IPS DF 4.7 (cell line): ENCODE data around the gene ZNF813.

Experiments
- DNase-seq: peaks from one replicate; pipeline ENCODE4 v3.0.0-alpha.2; 2013; ENCODE audit warnings: low spot score; ENCODE audit errors: extremely low read depth

The ZNF813 gene

DNA sequence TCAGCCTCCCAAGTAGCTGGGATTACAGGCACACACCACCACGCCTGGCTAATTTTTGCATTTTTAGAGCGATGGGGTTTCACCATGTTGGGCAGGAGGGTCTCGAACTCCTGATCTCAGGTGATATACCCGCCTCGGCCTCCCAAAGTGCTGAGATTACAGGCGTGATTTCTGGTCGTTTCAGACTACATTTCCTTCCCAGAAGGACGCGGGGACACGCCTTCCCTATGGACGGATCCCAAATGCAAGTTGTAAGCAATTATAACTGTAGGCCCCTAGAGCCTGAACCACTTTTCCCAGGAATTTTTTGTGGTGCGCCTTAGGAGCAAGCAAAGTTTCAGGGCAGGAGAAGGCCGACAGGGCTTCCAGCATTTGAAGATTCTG, 52.6 kb downstream of the ZNF813 start:
- DNase-seq, result no peak

GRCh38 chr19:53520547-53521372, 53.2 kb downstream of the ZNF813 start:
- peak; percentile 99 for DNase-seq

DNA sequence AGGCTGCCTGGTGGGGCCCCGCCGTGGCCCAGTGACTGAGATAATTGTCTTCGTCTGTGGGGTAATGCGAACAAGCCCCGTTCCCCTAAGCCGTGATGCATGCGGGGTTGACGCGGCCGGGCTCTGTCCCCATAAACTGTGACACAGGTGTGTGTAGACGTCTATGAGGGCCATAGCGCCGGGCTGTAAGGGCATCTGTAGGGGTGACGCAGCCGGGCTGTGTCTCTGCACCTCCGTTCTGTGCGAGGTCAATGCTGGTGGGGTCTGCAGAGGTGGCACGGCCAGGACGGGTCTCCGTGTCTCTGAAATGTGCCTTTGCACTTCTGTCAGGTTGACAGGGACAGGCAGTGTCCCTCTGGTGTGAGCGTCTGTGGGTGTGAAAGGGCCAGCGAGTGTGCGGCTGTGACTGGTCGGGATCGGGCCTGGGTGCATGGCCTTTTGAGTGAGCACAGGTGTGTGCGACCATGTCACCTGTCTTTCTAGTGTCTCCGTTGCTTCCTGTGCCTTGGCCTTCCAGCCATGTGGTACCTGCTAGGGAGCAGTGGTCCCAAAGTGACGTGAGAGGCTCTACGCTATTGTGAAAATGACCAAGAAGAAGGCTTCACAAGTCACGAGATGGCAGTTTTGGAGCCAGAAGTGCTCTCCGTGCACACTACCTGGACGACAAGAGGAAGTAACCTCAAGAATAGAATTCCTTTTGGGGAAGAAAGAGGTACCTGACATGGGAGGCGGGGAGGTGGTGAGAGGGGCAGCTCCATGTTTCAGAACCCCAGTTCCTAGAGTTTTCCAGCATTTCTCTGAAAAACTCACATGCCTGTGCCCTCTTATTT, 54.1 kb downstream of the ZNF813 start:
- no peak for DNase-seq

DNA sequence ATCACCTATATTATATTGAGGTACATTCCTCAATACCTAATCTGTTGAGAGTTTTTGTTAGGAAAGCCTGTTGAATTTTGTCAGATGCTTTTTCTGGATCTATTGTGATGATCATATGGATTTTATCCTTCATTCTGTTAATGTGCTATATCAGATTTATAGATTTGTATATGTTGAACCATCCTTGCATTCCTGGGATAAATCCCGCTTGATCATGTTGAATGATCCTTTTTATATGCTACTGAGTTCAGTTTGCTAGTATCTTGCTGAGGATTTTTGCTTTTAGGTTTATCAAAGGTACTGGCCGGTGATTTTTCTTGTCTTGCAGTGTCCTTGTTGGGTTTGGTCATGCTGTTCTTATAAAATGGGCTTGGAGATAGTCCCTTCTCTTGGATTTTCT, 58.4 kb downstream of the ZNF813 start:
- no peak for DNase-seq

GRCh38 chr19:53530622-53531021, 63.1 kb downstream of the ZNF813 start:
- no peak for DNase-seq

DNA sequence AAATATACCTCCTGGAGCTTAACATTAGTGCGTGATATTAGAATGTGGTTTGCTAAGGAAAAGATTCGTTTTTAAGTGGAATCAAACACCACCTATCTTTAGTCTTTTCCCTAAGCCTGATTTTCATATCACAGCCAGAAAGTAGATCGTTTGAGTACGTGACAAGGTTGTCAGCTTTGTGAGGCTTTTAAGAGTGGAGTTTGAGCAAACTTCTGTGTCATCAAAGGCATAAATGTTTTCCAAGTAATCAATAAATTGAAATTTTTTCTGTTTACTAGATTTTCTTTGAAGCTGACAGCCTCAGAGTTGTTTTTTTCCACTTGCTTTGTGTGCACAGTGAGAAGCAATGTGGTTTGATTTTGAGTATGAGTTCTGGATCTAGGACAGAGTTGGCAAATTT, 63.9 kb downstream of the ZNF813 start:
- no peak for DNase-seq

GRCh38 chr19:53532362-53532761, 64.8 kb downstream of the ZNF813 start:
- no peak for DNase-seq

GRCh38 chr19:53536225-53536548, 68.7 kb downstream of the ZNF813 start:
- no peak for DNase-seq

DNA sequence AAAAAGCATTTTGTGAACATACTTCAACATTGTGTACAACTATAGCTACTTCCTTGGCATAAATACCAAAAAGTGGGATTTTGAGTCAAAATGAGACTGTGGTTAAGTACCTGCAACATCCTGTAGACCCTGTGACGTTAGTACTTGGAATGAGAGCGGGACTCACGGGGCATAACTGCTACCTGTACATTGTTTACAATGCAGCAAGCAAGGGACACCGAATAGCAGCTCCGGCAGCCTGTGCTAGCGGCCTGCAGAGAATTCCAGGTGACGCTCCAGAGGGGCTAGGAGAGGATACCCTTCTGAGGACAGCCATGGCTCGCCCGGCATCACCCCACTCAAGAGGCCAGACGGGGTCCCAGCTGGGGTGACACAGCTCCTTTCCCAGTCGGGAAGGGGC, 69.6 kb downstream of the ZNF813 start:
- DNase-seq, result no peak

DNA sequence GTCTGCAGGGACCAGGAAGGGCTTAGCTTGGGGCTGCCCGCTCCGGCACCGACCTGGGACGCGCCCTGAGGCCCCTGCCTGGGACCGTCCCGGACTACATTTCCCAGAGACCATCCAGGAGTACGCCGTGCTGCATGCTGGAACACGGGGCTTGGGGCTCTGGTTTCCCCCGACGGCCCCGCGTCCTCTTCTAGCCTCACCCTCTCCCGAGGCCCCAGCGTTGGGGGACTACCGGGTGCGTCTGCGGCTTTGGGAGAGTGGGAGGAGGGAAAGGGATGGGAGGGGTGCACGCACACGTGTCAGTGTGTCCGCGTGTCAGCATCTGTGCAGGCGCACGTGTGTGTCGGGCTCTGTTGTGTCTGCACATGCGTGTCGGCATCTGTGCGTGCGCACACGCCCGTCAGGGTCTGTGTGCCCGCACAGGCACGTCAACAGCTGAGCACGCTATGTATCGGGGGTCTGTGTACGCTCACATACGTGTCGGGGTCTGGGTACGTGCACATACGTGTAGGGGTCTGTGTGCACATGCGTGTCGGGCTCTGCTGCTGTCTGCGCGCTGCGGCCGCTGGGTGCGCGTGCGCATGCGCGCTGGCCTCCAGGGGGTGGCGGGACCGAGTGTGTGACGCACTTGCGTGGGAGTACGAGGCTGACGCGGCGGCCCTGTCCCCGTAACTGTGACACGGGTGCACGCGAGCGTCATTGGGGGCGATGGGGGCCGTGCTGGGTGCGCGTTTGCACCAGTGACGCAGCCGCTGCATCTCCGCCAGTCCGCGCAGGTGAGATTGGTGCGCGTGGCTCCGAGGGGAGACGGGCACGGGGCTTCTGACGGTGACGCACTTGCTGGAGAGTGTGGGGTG, 70.2 kb downstream of the ZNF813 start, which contains the start of gene ZNF331:
Gene ZNF331 (plus strand): TSS at position 625 of the 857 bp plus-strand sequence. CDS start 31,232 bp downstream, outside the sequence.
- DNase-seq, result no peak

DNA sequence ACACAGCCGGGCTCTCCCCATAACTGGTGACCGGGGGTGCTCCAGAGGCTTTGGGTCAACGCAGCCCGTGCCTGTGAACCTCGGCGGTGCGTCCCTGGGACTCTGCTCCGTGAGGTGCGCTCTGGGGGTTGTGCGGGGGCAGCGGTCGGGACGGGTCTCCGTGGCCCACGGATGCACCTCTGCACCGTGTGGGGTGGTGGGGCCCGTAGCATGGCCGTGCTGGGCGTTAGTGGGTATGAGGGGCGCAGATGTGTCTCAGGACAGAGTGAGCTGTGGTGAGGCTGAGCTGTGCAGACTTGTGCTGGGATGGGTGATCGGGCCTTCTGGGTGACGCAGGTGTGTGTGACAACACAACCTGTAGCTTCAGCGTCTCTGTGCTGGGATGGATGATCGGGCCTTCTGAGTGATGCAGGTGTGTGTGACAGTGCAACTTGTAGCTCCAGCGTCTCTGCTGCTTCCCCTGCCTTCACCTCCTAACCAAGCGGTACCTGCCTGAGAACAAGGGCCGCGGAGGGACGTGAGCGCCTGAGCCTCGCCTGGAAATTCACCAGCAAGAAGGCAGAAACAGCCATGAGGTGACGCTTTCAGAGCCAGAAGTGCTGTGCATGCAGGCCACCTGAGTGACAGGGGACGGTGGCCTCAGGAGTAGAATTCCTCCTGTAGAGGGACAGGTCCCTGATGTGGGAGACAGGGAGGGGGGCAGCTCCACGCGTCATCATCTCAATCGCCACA, 71.0 kb downstream of the ZNF813 start:
- no peak for DNase-seq

DNA sequence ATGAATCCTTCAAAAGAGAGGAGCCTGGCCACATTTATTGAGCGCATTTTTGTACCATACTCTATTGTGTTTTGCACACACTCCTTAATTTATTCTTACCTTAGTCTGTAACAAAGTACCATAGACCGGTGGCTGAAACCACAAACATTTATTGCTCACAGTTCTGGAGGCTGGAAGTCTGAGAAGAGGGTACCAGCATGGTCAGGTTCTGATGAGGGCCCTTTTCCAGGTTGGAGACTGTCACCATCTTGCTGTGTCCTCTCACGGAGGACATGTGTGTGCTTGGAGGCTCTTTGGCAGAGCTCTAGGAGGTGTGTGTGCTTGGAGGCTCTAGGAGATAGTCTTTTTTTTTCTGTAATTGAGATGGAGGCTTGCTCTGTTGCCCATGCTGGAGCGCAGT, 72.6 kb downstream of the ZNF813 start:
- DNase-seq, result no peak

DNA sequence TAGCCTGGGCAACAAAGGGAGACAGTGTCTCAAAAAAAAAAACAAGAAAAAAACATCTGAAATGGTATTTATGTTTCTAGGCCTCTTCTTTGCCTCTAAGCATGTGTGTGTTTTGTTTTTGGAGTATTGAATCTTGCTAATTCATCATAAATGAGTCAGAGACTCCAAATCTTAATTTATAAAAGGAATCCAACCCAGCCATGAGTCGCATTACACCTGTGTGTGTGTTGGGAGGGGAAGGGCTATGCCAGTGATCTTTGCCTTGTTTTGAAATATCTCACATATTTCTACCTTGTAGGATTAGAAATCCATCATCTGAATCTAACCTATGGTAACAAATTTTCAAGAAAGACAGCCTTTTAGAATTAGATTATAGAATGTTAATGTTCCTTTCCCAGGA, 74.4 kb downstream of the ZNF813 start:
- no peak for DNase-seq

GRCh38 chr19:53545271-53546065, 77.9 kb downstream of the ZNF813 start:
- DNase-seq, result no peak
